Retinal pigment epithelial cell (primary cell): Measurements from ENCODE around the gene CRLF1.

Source experiments
- DNase-seq: peaks from one replicate; pipeline ENCODE4 v3.0.0-alpha.2; 2010; ENCODE audit warnings: low read depth
- H3K4me3 ChIP-seq: 2 replicates; pipeline ENCODE4 v1.5.1; 2011; ENCODE audit warnings: mild to moderate bottlenecking, low read length, control low read depth, moderate library complexity
- TF ChIP-seq, protein P1 (sequence below): conservative IDR thresholded peaks from 2 replicates; pipeline ENCODE4 v1.5.1; 2011; ENCODE audit warnings: low read depth, low read length, control low read depth, inconsistent platforms

The CRLF1 gene

DNA sequence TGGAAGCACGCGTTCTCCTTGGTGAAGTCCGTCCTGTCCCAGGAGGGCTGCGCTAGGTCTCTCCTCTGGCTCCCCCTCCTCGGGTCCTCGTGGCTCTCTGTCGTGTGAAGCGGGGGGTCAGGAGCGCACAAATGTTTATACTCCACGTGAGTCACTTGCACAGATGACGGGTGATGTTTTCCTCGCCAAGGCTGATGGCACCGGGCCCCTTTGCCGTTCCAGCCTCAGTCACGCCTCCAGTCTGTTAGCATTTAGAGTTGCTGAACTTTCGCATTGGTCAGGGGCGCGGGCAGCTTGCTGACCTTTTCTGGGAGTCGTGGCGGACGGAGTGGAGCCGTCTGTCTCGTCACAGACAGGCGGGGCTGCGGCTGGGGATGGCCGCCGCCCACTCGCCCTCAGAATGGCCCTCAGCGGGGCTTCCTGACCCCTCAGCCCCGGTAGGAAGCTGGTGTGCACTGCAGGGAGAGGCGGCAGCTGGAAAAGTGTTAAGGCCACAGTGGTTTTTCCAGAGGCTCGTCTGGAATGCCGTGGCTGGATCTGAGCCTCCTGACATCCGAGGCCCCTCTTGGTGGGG is 44.0 kb upstream of the CRLF1 start:
- TF ChIP-seq, protein P1, sequence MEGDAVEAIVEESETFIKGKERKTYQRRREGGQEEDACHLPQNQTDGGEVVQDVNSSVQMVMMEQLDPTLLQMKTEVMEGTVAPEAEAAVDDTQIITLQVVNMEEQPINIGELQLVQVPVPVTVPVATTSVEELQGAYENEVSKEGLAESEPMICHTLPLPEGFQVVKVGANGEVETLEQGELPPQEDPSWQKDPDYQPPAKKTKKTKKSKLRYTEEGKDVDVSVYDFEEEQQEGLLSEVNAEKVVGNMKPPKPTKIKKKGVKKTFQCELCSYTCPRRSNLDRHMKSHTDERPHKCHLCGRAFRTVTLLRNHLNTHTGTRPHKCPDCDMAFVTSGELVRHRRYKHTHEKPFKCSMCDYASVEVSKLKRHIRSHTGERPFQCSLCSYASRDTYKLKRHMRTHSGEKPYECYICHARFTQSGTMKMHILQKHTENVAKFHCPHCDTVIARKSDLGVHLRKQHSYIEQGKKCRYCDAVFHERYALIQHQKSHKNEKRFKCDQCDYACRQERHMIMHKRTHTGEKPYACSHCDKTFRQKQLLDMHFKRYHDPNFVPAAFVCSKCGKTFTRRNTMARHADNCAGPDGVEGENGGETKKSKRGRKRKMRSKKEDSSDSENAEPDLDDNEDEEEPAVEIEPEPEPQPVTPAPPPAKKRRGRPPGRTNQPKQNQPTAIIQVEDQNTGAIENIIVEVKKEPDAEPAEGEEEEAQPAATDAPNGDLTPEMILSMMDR = no peak
- no peak for DNase-seq
- no peak overlapping the region for H3K4me3 ChIP-seq

DNA sequence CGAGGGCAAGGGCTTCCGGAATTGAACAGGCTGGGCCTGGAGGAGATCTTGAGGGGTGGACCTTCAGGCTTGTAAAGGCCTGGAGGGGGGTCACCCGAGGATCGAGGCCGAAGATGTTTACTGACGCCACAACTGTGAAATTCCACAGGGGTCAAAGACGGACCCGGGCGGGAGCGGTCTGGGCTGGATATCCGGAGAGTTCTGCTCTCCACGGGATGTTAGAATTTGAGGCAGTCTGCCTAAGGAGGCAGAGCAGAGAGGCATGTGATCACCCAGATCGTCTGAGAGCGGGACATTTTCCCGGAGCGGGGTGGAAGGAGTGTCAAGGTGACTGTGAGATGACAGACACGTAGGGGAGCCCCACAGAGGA is 43.4 kb upstream of the CRLF1 start:
- no peak overlapping the region for H3K4me3 ChIP-seq
- TF ChIP-seq, protein P1 = no peak
- no peak for DNase-seq

DNA sequence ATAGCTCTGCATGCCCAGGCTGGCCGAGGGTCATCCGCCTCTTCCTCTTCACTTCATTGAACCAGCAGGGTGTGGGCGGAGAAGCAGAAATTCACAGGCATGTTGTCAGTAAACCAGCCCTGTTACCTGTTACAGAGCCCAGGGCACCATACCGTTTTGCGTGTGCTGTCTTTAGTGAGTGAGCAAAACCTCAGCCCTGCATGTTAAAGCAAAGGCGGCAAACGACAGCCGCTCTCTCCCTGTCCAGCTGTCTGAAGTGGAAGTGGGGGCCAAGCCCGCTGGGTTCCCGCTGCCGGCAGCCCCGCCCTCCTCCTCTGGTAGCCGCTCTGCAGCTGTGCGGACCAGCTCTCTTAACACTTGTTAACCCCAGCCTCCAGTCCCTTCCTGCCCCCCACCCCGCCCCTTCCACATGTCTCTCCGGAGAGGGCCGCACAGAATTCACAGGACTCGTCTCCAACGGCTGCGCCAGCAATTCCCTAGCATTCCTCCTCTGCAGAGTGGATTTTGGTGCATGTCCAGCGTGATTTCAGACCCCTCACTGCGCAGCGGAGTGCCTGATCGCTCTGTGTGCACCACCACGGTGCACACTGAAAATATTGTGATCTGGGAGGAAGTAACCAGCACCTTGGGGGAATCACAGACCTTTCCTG is 42.9 kb upstream of the CRLF1 start:
- DNase-seq = no peak
- TF ChIP-seq, protein P1 = no peak
- no peak overlapping the region for H3K4me3 ChIP-seq

DNA sequence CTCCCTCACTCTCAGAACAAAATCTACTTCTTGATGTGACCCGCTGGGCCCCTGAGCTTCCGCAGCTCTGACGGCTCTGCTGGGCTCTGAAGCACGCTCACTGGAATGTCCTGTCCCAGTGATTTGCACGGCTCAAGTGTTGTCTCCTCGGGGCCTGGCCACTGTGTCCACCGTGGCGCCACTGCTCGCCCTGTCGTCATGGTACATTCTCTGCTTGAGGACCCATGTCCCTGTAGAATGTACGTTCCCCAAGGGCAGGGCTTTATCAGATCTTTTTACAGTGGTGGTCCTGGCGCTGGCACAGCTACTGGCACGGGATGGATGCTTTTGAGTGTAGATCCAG is 42.3 kb upstream of the CRLF1 start:
- no peak overlapping the region for H3K4me3 ChIP-seq
- TF ChIP-seq, protein P1 = no peak
- no peak for DNase-seq

DNA sequence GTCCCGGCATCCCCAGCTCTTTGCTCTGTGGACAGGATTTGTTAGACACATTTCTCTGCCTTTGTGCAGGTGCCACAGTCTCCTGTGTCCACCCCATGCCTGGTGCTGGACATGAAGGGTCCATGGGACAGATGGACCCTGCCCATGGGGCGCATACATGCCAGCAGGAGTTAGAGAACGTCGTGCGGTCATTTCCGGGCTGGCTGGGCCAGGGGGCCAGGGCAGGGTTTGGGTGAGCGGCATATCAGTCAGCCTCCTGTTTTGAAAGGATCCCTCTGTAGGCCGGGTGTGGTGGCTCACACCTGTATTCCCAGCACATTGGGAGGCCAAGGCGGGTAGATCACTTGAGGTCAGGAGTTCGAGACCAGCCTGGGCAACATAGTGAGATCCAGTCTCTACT is 41.2 kb upstream of the CRLF1 start:
- no peak overlapping the region for H3K4me3 ChIP-seq
- TF ChIP-seq, protein P1 = no peak
- DNase-seq = no peak

DNA sequence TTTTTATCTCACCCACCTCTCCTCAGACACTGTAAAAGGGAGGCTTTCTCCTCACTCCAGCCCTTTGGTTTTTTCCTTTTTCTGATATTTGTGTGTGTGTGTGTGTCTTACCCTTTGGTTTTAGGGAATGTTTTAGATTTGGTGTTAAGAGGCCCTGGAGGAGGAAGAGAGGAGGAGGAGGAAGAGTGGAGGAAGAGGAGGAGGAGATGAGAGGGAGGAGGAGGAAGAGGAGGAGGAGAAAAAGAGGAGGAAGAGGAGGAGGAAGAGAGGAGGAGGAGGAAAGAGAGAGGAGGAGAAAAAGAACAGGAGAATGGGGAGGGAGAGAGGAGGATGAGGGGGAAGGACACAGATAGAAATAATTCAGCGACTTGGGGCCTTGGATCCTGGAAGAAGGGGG is 40.8 kb upstream of the CRLF1 start:
- H3K4me3 ChIP-seq = no peak overlapping the region
- TF ChIP-seq, protein P1 = no peak

More for the DNA sequence above, 40.8 kb upstream of the CRLF1 start:
- no peak for DNase-seq
